HG02623 (cell line): ENCODE results near the gene TBCE.
"Not testable (repeated sequence)": the region's sequence is repeated elsewhere in the genome, so short reads cannot be mapped to it uniquely, and the experiment has no call there.

Source experiments
- ATAC-seq: cut with Tn5 transposase; IDR thresholded peaks from one replicate; pipeline ENCODE4 v1.9.1; 2021; ENCODE audit warnings: moderate library complexity; ENCODE audit not compliant: unreplicated experiment

The TBCE gene

DNA sequence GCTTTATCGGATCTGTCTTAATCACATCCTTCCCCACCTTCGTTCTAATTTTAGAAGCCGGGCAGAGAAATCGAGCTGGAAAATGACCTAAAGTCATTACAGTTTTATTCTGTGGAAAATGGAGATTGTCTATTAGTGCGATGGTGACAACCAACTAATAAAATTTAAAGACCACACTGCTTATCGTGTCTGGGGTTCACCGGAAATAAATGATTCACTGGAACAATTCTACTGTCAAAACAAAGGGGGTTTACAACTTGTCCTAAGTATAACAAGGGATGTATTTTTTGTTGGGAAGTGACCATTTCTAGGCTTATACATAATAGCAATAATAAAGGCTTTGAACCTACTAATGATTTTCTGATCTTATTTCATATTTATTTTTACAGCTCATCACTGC is 81.4 kb downstream of the TBCE start:
- no peak for ATAC-seq

DNA sequence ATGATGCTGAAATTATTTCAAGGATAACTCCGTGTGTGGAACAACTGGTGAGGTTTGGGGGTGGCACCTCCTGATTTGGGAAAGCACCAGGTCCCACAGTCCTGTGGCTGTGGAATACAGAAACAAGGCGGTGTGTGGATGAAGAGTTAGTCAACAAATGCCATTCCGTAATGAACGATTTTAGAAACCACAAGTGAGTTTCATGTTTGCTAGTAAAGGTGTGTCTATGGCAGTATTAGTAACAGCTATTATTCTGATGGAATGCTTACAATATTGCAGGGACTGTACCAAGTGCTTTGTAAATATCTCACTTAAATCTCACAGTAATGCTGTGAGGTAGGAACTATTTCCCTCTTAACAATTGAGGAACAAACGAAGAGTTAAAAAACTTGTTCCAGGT is 83.2 kb downstream of the TBCE start:
- no peak for ATAC-seq

- no peak for ATAC-seq
Observed at GRCh38 chr1:235450886-235451483, 83.8 kb downstream of the TBCE start.

GRCh38 chr1:235454021-235454420 is 86.8 kb downstream of the TBCE start:
- no peak for ATAC-seq

DNA sequence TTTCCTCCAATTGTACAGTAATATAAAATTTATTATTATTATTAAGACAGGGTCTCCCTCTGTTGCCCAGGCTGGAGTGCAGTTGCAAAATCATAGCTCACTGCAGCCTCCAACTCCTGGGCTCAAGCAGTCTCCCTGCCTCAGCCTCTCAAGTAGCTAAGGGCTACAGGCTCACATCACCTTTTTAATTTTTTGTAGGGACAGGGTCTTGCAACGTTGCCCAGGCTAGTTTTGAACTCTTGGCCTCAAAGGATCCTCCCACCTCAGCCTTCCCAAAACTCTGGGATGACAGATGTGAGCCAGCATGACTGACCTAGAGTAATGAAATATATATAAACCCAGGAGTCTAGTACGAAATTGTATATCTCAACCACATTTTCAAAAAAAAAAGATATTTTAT is 87.9 kb downstream of the TBCE start:
- no peak for ATAC-seq

DNA sequence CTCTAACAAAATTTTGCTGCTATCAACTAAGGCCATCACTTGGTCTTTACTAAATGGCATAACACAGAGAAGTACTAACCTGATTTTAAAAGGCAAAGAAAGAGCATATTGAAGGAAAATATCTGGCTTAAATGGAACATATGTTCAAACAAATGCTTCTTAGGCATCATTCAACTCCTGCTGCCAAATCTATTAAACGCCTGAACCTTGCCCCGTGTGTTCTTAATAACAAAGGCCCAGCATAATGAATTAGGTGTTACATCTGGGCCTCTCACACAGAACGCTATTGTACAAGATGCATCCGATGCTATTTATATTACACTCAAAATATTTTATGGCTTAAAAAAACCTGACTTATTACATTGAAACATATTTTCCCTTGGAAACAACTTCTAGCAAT is 88.6 kb downstream of the TBCE start:
- no peak for ATAC-seq

- not testable (repeated sequence) for ATAC-seq
Observed at GRCh38 chr1:235457856-235458255, 90.6 kb downstream of the TBCE start.

- ATAC-seq: no peak
Observed at GRCh38 chr1:235460770-235461169, 93.5 kb downstream of the TBCE start.

- no peak for ATAC-seq
Observed at GRCh38 chr1:235461954-235462353, 94.7 kb downstream of the TBCE start.

GRCh38 chr1:235462832-235463231 is 95.6 kb downstream of the TBCE start:
- not testable (repeated sequence) for ATAC-seq

DNA sequence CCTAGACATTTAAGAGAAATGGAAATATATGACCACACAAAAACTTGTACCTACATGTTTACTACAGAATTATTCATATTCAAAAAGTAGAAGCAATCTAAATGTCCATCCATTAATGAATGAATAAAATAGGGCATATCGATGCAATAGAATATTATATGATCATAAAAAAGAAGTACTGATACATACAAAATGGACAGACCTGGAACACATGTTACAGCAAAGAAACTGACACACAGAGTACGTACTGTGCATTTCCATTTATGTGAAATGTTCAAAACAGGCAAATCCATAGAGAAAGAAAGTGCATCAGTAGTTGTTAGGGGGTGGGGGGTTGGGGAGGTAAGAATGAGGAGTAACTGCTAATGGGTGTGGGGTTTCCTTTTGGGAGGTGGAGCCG is 97.8 kb downstream of the TBCE start:
- no peak for ATAC-seq

GRCh38 chr1:235468004-235468403 is 100.8 kb downstream of the TBCE start:
- ATAC-seq: no peak

DNA sequence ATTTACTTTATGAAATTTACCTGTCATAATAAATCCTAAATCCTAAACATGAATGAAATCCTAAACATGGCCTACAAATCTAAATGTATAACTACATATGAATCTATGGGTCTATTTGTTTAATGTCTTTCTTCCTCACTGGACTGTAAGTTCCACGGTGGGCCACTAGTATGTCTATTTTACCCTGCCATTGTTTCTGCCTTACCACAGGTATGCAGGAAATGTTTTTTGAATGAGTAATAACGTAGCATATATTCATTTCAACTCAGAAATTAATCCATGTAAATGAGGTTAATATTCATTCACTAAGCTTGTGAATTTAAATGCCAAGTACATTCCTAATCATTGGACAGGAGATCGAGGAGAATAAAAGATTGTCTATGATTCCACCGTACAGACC is 101.7 kb downstream of the TBCE start:
- no peak for ATAC-seq

DNA sequence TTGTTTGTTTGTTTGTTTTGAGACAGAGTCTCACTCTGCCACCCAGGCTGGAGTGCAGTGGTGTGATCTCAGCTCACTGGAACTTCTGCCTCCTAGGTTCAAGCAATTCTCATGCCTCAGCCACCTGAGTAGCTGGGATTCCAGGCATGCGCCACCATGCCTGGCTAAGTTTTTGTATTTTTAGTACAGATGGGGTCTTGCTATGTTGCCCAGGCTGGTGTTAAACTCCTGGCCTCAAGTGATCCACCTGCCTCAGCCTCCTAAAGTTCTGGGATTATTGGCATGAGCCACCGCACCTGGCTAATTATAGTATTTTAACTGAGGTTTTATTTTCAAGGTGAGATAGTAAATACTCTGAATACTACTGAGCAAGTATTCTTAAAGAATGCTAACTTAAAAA is 102.7 kb downstream of the TBCE start:
- not testable (repeated sequence) for ATAC-seq

DNA sequence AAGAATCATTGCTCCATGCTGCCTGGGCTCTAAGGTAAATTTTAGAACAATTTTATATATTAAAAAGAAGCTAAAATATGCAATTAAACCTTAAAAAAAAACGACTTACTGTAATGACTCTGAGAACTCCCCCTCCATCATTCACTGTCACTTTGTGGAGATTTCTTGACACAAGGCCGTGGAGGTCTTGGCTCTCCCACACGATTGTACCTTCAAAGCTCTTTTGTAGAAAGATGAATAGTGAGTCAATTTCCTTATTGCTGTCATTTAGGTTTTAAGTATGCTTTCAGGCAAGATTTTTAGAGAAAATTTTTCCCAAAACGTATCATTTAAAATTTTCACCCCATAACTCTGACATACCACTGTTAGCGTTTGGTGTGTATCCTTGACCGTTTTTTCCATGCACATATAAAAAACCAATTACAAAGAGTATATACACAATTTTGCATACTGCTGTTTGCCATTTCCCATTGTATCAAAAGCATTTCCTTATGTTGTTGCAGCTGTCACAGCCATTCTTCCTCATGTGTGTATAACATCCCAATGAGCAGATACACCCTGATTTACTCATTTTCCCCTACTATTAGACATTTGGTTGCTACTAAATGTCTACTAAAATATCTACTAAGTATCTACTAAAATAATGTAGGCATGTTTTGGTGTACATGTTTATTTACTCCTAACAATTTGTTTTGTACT is 103.7 kb downstream of the TBCE start:
- ATAC-seq: no peak

- no peak for ATAC-seq
Observed at GRCh38 chr1:235473806-235474205, 106.6 kb downstream of the TBCE start.

GRCh38 chr1:235483090-235483489 is 115.9 kb downstream of the TBCE start:
- ATAC-seq: no peak

GRCh38 chr1:235485558-235485957 is 118.3 kb downstream of the TBCE start:
- no peak for ATAC-seq

- no peak for ATAC-seq
Observed at GRCh38 chr1:235486321-235486720, 119.1 kb downstream of the TBCE start.

GRCh38 chr1:235491644-235492043 is 124.4 kb downstream of the TBCE start:
- no peak for ATAC-seq

GRCh38 chr1:235494531-235494930 is 127.3 kb downstream of the TBCE start:
- ATAC-seq: no peak

- ATAC-seq: no peak
Observed at GRCh38 chr1:235495030-235495429, 127.8 kb downstream of the TBCE start.

DNA sequence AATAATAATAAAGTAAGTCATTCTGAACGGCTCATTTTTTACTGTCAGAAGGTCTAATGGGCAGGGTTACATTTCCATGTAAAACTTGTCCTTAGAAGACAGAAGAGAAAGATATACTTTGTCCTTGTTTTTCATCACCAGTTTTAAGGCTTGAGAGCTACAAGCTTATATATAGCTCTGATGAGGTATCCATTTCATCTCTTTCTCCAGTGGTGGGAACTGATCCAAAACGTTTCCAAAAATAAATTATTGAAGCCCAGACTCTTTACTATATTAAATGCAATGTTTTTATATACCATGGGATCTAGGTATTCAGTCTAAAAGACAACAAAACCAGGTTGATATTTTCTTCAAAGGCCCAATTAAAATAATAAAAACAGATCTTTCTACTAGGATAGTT is 128.3 kb downstream of the TBCE start:
- no peak for ATAC-seq
